KOPT-K1 (cell line): ENCODE data around the gene DDI2.
"Not testable (repeated sequence)": the region's sequence is repeated elsewhere in the genome, so short reads cannot be mapped to it uniquely, and the experiment has no call there.

Experiments used
- H3K27ac ChIP-seq: fragments of 200-600 bp; sonication (generic); 2 replicates; pipeline ENCODE4 v1.5.1; 2016; ENCODE audit warnings: antibody characterized with exemption, mild to moderate bottlenecking, low read depth, low read length; ENCODE audit not compliant: poor library complexity, severe bottlenecking
- H3K36me3 ChIP-seq: fragments of 200-600 bp; sonication (generic); 2 replicates; pipeline ENCODE4 v1.5.1; 2017; ENCODE audit warnings: antibody characterized with exemption, mild to moderate bottlenecking, low read length, moderate library complexity; ENCODE audit not compliant: insufficient read depth
- H3K9me3 ChIP-seq: fragments of 200-600 bp; sonication (generic); 2 replicates; pipeline ENCODE4 v1.5.1; 2017; ENCODE audit warnings: antibody characterized with exemption, low read length, mild to moderate bottlenecking; ENCODE audit not compliant: insufficient read depth, poor library complexity, severe bottlenecking

Gene DDI2

DNA sequence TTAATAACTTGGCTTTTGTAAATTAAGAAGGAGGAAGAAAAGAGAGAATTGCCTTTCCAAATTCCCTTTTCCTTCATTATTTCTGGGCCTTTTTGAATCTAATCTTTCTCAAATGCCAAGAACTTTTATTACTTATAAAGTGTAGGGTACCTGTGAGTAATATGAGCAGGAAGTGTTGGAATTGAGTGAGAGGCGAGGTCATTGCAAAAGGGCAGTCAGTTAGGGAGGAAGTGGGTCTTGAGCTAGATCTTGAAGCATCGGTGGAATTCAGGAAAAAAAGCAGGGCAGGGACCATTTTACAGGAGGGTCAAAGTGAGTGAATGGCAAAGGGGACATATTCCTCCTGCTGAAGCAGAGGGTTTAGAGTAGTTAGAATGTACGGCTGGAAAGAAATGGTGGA lies 23.4 kb downstream of the DDI2 start:
- H3K36me3 ChIP-seq: peaks cover 96% of the 10 kb centered on the region
- H3K27ac ChIP-seq: no peak overlapping the region
- H3K9me3 ChIP-seq: no peaks in the 10 kb centered on the region

DNA sequence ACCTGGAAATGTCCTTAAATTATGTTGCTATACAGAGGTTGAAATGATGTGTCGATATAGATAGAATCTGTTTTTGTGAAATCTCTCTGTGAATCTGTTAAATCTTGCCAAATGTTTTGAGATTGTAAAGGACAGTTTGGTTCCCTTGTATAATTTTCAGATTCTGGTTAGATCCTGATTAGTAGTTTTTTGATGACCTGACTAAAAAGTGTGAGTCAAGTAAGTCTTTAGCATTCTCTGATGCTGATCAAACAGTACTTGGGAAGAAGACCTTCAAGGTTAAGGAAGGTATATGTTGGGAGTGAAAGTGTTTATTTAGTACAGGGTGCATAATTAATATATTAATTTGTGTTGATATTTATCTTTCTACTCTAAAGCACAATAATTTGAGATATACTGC lies 32.7 kb downstream of the DDI2 start:
- H3K36me3 ChIP-seq: peaks cover 95% of the 10 kb centered on the region
- H3K27ac ChIP-seq: no peak overlapping the region

DNA sequence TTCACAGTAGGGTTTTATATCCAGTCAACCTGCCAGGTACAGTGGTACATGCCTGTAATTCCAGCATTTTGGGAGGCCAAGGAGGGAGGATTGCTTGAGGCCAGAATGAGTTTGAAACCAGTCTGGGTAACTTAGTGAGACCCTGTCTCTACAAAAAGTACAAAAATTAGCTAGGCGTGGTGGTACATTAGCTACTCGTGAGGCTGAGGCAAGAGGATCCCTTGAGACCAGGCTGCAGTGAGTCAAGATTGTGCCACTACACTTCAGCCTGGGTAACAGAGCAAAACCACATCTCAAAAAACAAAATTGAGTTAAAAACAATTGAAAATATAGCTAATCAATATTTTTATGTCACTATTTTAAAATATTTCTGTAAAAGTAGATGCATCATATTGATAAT lies 33.2 kb downstream of the DDI2 start:
- no peak overlapping the region for H3K27ac ChIP-seq
- peaks cover 95% of the 10 kb centered on the region for H3K36me3 ChIP-seq

More for the DNA sequence above, 32.7 kb downstream of the DDI2 start:
- H3K9me3 ChIP-seq: no peaks in the 10 kb centered on the region

DNA sequence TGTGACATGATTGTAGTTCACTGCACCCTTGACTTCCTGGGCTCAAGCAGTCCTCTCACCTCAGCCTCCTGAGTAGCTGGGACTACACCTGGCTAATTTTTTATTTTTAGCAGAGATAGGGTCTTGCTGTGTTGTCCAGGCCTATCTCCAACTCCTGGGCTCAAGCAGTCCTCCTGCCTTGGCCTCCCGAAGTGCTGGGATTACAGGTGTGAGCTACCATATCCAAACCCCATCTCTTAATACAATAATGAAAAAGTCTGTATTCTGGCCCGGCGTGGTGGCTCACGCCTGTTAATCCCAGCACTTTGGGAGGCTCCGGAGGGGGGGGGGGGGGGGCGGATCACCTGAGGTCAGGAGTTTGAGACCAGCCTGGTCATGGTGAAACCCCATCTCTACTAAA lies 34.9 kb downstream of the DDI2 start:
- not testable (repeated sequence) for H3K9me3 ChIP-seq, H3K27ac ChIP-seq
- H3K36me3 ChIP-seq: peaks cover 94% of the 10 kb centered on the region

More for the DNA sequence above, 33.2 kb downstream of the DDI2 start:
- no peaks in the 10 kb centered on the region for H3K9me3 ChIP-seq

DNA sequence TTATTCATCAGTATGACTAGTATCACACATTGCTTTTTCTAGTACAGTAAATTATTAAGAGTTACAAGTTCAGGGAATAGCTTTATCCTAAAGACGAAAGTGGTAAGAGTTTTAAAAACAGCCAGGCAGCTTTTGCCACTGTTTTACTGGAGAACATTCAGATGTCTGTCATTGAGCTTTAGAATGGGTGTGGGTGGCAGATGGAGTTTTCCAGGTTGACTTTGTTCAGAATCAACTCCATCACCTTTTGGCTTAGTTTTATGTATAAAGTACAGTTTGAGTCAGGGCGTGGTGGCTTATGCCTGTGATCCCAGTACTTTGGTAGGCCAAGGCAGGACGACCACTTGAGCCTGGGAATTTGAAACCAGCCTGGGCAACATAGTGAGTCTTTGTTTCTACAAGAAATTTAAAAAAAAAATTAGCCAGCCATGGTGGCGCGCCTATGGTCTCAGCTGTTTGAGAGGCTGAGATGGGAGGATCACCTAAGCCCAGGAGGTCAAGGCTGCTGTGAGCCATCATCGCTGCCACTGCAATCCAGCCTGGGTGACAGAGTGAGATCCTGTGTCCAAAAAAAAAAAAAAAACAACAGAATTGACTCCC lies 36.9 kb downstream of the DDI2 start:
- H3K36me3 ChIP-seq: peaks cover 93% of the 10 kb centered on the region
- H3K27ac ChIP-seq: no peak overlapping the region
- no peaks in the 10 kb centered on the region for H3K9me3 ChIP-seq

GRCh38 chr1:15656464-15656863 lies 39.2 kb downstream of the DDI2 start:
- no peaks in the 10 kb centered on the region for H3K9me3 ChIP-seq
- H3K36me3 ChIP-seq: peaks cover 95% of the 10 kb centered on the region
- H3K27ac ChIP-seq: no peak overlapping the region

- H3K36me3 ChIP-seq: peaks cover 95% of the 10 kb centered on the region
- no peaks in the 10 kb centered on the region for H3K9me3 ChIP-seq
- H3K27ac ChIP-seq: no peak overlapping the region
Observed at GRCh38 chr1:15657021-15657420, 39.8 kb downstream of the DDI2 start.

DNA sequence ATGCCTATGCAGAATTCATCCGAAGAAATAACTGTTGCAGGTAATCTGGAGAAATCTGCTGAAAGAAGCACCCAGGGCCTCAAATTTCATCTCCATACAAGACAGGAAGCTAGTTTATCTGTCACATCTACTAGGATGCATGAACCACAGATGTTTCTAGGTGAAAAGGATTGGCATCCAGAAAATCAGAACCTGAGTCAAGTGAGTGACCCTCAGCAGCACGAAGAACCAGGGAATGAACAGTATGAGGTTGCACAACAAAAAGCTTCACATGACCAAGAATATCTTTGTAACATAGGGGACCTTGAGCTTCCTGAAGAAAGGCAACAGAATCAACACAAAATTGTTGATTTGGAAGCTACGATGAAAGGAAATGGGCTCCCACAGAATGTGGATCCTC lies 42.9 kb downstream of the DDI2 start:
- peaks cover 94% of the 10 kb centered on the region for H3K36me3 ChIP-seq
- no peaks in the 10 kb centered on the region for H3K9me3 ChIP-seq
- H3K27ac ChIP-seq: no peak overlapping the region

DNA sequence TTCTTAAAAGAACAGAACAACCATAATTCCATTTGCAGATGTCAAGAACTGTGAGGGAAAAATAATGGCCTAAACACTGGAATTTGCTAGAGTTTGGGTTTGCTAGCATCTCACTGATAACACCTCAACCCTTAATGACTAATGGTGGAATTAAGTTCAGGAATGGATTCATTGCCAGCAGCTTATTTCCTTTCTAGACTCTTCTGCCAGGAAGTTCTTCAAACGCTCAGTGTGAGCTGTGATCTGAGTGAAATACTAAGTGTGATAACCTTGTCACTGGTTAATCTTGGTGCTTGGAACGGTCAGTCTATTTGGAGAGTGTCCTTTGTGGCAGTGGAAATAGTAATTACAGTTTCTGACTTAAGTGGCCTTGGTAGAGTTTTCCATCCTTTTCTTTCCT lies 45.2 kb downstream of the DDI2 start:
- H3K36me3 ChIP-seq: peaks cover 76% of the 10 kb centered on the region
- H3K27ac ChIP-seq: no peak overlapping the region
- H3K9me3 ChIP-seq: no peaks in the 10 kb centered on the region

DNA sequence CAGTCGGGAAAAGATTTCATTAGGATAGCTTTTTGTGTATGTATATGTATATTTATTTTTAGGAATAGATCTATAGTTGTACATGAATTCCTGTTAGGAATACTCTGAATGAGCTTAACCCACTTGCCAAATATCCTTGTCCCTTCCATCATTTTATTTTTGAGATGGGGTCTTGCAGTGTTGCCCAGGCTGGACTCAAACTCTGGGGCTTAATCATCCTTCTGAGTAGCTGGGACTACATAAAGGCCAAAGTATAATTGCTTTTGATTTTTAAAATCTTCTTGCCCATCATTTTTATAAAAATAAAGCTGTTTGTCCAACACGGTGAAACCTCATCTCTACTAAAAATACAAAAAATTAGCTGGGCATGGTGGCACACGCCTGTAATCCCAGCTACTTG lies 46.7 kb downstream of the DDI2 start:
- Histone ChIP-seq H3K36me3 (peaks cover 63% of the 10 kb centered on the region), H3K27ac (no peak overlapping the region), H3K9me3 (no peaks in the 10 kb centered on the region)

DNA sequence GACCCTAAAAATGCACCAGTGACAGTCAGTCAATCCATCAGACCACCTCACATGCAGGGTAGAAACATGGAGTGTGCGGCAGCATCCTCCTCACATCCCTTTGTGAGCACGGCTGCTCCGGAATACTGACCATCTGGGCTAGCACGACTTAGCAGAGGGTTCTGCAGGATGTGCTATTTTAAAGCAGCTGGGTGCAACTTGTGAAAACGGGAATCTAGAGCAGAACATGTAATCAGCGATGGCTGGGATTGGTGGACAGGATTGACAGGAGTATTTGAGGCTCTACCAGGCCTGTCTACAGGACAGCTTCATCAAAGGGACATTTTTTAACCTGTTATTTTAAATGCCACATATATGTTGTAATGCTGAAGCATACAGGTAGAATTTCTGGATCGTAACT lies 50.1 kb downstream of the DDI2 start:
- H3K27ac ChIP-seq: no peak overlapping the region
- no peaks in the 10 kb centered on the region for H3K9me3 ChIP-seq
- peaks cover 28% of the 10 kb centered on the region for H3K36me3 ChIP-seq

GRCh38 chr1:15668089-15668754 lies 51.0 kb downstream of the DDI2 start:
- Histone ChIP-seq H3K36me3 (peaks cover 21% of the 10 kb centered on the region), H3K27ac (no peak overlapping the region), H3K9me3 (no peaks in the 10 kb centered on the region)

DNA sequence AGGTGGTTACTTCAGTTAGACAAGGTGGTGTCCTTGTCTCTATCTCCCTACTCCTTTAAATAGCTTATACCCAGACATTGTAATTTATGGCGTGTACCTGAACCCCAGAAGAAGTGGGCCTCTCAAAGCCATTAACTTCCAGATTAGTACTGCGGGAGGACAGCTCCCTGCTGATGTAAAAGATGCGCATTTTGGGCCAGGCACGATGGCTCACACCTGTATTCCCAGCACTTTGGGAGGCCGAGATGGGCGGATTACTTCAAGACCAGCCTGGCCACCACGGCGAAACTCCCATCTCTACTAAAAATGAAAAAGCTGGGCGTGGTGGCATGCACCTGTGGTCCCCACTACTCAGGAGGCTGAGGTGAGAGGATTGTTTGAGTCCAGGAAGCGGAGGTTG lies 51.8 kb downstream of the DDI2 start:
- Histone ChIP-seq H3K9me3 (no peaks in the 10 kb centered on the region), H3K27ac (no peak overlapping the region), H3K36me3 (peaks cover 13% of the 10 kb centered on the region; the same call in 1 of the 2 replicates)

- H3K9me3 ChIP-seq: no peaks in the 10 kb centered on the region
- H3K27ac ChIP-seq: no peak overlapping the region
- H3K36me3 ChIP-seq: 0 out of 2 replicates have a peak, but pooled peaks cover 6% of the 10 kb centered on the region
Observed at GRCh38 chr1:15669864-15670263, 52.6 kb downstream of the DDI2 start.

GRCh38 chr1:15671430-15671829 lies 54.2 kb downstream of the DDI2 start:
- Histone ChIP-seq H3K36me3 (0 out of 2 replicates have a peak, but pooled peaks cover 3% of the 10 kb centered on the region), H3K9me3 (no peaks in the 10 kb centered on the region), H3K27ac (no peak overlapping the region)
